PFSK-1 (cell line): Measurements from ENCODE around the gene ASTE1.

Experiments
- REST ChIP-seq, 2 experiments: IDR thresholded peaks; 2 replicates each; pipeline versions ENCODE4 v1.6.1 to v1.8.0; 2011 to 2012; ENCODE audit warnings: low read depth in 2 of 2, low read length in 2 of 2, control low read depth in 1 of 2, inconsistent platforms in 1 of 2, mild to moderate bottlenecking in 1 of 2, moderate library complexity in 1 of 2; ENCODE audit not compliant: insufficient read depth in 1 of 2
- SIN3A ChIP-seq: IDR thresholded peaks from 2 replicates; pipeline ENCODE4 v1.6.1; 2012; ENCODE audit warnings: mild to moderate bottlenecking, low read length, moderate library complexity, borderline replicate concordance; ENCODE audit not compliant: insufficient read depth

- no peak for TF ChIP-seq REST (IDR thresholded peaks at IDR 0.05; ENCODE audit: insufficient read depth in 1 of 2, low read depth in 2 of 2, low read length in 2 of 2)
- TF ChIP-seq SIN3A: no peak
Observed at GRCh38 chr3:131004603-131005002, 22.0 kb downstream of the ASTE1 start.
